ENCODE measurements around the gene ADRA1B.

- TF ChIP-seq EZH2 (IDR thresholded peaks at IDR 0.05; ENCODE audit: low read length, unreplicated experiment): no peak
- TF ChIP-seq CTCF (conservative IDR thresholded peaks at IDR 0.05; ENCODE audit: low read depth, low read length): no peak
These were observed 34.3 kb upstream of the ADRA1B start for GRCh38 chr5:159881967-159882366.
